ENCODE data around the gene ALDH1B1. TPM values are rescaled to one million over a fixed set of nuclear protein-coding genes. Genes with fewer than 3 reads are reported as not detected.

The ALDH1B1 gene
- total RNA-seq, 4 donors from 2014 or later, result 8.0 to 15.4 (median 11.0) TPM

- TF ChIP-seq, protein P1, sequence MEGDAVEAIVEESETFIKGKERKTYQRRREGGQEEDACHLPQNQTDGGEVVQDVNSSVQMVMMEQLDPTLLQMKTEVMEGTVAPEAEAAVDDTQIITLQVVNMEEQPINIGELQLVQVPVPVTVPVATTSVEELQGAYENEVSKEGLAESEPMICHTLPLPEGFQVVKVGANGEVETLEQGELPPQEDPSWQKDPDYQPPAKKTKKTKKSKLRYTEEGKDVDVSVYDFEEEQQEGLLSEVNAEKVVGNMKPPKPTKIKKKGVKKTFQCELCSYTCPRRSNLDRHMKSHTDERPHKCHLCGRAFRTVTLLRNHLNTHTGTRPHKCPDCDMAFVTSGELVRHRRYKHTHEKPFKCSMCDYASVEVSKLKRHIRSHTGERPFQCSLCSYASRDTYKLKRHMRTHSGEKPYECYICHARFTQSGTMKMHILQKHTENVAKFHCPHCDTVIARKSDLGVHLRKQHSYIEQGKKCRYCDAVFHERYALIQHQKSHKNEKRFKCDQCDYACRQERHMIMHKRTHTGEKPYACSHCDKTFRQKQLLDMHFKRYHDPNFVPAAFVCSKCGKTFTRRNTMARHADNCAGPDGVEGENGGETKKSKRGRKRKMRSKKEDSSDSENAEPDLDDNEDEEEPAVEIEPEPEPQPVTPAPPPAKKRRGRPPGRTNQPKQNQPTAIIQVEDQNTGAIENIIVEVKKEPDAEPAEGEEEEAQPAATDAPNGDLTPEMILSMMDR (IDR thresholded peaks at IDR 0.05; ENCODE audit: low read depth), result no peak
Measured at GRCh38 chr9:38384990-38385848, 7.3 kb upstream of the ALDH1B1 start.

DNA sequence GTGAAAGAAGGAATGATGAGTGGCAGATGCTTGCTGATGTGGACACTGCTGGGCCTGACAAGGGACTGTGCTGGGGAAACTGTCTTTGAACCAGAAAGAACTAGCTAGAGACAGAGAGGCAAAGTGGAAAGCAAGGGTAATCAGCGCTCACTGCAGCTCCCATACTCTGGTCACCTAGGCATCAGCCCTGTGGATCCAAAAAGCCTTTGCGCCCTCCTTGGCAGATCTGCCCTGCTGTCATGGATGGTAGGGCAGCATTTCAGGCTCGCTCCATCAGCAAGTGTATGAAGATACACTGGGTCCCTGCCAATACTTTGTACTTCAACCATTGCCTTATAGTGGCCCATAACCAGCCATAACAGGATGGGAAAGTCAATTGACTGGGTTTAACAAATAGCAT lies 6.6 kb upstream of the ALDH1B1 start:
- TF ChIP-seq, protein P1 (IDR thresholded peaks at IDR 0.05; ENCODE audit: low read depth), result no peak

- TF ChIP-seq, protein P1 (IDR thresholded peaks at IDR 0.05; ENCODE audit: low read depth), result no peak
Measured at GRCh38 chr9:38386319-38386895, 6.1 kb upstream of the ALDH1B1 start.

DNA sequence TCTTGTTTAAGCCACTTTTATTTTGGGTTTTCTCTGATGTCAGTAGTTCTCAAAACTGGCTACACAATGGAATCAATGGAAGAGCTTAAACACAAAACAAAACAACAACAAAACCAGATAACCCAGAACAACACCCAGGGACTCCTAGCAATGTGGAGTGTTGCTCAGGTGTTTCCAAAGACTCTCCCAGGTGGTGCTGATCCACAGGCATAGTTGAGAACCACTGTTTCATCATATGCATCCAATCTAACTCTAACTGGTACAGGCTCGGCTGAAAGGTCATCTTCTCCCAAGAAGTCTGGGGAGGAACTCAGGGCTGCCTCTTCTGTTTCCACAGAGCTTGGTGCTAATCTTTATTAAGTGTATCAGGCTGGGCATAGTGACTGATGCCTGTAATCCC lies 5.4 kb upstream of the ALDH1B1 start:
- TF ChIP-seq, protein P1 (IDR thresholded peaks at IDR 0.05; ENCODE audit: low read depth), result no peak

DNA sequence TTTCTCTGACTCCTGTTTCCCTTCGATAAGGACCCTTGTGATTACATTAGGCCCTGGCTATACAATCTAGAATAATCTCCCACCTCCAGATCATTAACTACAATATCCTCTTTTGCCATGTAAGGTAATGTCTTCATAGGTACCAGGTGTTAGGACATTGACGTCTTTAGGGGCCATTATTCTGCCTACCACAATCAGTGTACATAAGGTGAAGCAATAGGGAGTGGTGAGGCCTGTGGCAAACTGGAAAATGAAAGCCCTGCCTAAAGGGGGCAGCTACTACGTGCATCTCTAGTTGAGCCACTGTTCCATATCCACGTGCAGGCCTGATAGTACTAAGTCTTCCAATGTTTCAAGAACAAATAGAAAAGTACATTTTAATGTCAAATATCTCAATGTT lies 4.8 kb upstream of the ALDH1B1 start:
- TF ChIP-seq, protein P1 (IDR thresholded peaks at IDR 0.05; ENCODE audit: low read depth), result no peak

DNA sequence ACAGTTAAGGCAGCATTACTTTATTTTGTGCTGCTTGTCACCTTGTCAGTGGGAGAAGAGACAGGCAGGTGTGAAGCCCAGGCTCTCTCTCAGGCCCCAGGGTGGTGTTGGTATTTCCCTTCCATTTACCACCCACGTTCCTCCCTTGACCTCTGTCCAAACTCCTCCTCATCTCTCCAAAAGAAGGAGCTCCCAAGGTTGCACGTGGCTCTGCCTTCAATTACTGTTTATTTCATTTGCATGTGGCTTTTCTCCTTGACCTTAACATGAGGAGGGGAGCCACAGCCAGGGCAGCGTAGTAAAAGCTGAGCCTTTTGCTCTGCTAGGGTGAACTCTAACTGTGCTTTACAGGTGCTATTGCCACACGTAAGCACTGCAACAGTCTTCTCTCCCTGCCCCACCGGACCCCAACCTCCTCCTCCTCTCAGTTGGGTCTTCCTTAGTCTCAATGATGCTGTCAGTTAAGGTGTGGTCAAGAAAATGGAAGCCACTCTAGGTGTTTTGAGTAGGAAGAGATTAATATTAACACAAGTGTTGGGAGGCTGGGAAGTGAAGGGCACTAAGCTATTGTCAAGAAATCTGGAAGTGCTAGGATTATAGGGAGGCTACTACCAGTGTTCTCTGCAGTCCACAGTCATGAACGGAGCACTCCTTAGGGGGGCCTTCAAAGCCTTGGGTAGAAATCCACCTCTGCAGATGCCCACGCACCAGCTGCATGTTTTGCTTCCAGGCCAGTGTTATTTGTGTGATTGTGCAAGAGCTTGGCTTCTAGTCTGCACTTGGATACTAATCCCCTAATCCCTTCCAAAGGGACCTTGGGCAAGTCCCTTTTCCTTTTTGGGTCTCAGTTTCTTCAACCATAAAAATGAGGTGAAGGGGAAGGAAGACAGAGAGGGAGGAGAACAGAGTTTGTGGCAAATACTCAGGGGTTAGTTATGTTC lies 3.9 kb upstream of the ALDH1B1 start:
- TF ChIP-seq, protein P1 (IDR thresholded peaks at IDR 0.05; ENCODE audit: low read depth), result no peak

All from subcutaneous adipose tissue (tissue), 4 donors.